HG03064 (cell line): Measurements from ENCODE around the gene CIAO3.

Experiments
- ATAC-seq: cut with Tn5 transposase; IDR thresholded peaks from one replicate; pipeline ENCODE4 v1.9.1; 2021; ENCODE audit warnings: low read depth; ENCODE audit not compliant: unreplicated experiment

The CIAO3 gene

GRCh38 chr16:680967-681745 is 59.6 kb downstream of the CIAO3 start:
- ATAC-seq: no peak

GRCh38 chr16:680625-680945 is 60.2 kb downstream of the CIAO3 start:
- ATAC-seq: no peak

GRCh38 chr16:679814-680624 is 60.8 kb downstream of the CIAO3 start, which contains the start of gene STUB1:
Gene STUB1, plus strand, starts transcription at chr16:680410. Its CDS starts 116 bp downstream, at chr16:680526.
- ATAC-seq: no peak
